MM.1S (cell line): ENCODE results near the gene MYH6.

ENCODE experiments used
- DNase-seq: peaks from one replicate; pipeline ENCODE4 v3.0.0-alpha.2; 2015
- H2AFZ ChIP-seq: fragments of 300-600 bp; sonication (generic); 2 replicates; pipeline ENCODE4 v1.6.0; 2016; ENCODE audit warnings: antibody characterized with exemption, low read length
- H3F3A ChIP-seq: fragments of 300-600 bp; sonication (generic); 2 replicates; pipeline ENCODE4 v1.6.1; 2016; ENCODE audit warnings: mild to moderate bottlenecking, antibody characterized with exemption, low read length, moderate library complexity, mixed read lengths; ENCODE audit not compliant: insufficient read depth
- H3K27ac ChIP-seq: fragments of 300-600 bp; sonication (generic); 2 replicates; pipeline ENCODE4 v1.5.1; 2016; ENCODE audit warnings: mild to moderate bottlenecking, low read length
- H3K27me3 ChIP-seq: fragments of 300-600 bp; sonication (generic); replicated peaks from 2 replicates; pipeline ENCODE4 v1.6.0; 2016; ENCODE audit warnings: low read length; ENCODE audit not compliant: insufficient read depth
- H3K36me3 ChIP-seq: fragments of 300-600 bp; sonication (generic); replicated peaks from 2 replicates; pipeline ENCODE4 v1.6.1; 2016; ENCODE audit warnings: mild to moderate bottlenecking, low read length, mixed read lengths; ENCODE audit not compliant: insufficient read depth
- H3K4me1 ChIP-seq: fragments of 300-600 bp; sonication (generic); 2 replicates; pipeline ENCODE4 v1.6.1; 2016; ENCODE audit warnings: low read length, mixed read lengths
- H3K4me2 ChIP-seq: fragments of 300-600 bp; sonication (generic); 2 replicates; pipeline ENCODE4 v1.6.0; 2016; ENCODE audit warnings: low read depth, low read length
- H3K4me3 ChIP-seq: fragments of 300-600 bp; sonication (generic); 2 replicates; pipeline ENCODE4 v1.5.1; 2016; ENCODE audit warnings: low read length, mixed read lengths
- H3K79me2 ChIP-seq: fragments of 300-600 bp; sonication (generic); 2 replicates; pipeline ENCODE4 v1.6.1; 2016; ENCODE audit warnings: mixed run types, low read length, mixed read lengths
- H3K9ac ChIP-seq: fragments of 300-600 bp; sonication (generic); 2 replicates; pipeline ENCODE4 v1.6.1; 2016; ENCODE audit warnings: low read length, mixed read lengths
- H3K9me2 ChIP-seq: fragments of 300-600 bp; sonication (generic); replicated peaks from 2 replicates; pipeline ENCODE4 v1.6.1; 2016; ENCODE audit warnings: mild to moderate bottlenecking, low read length, mixed read lengths; ENCODE audit not compliant: insufficient read depth
- H3K9me3 ChIP-seq: fragments of 300-600 bp; sonication (generic); replicated peaks from 2 replicates; pipeline ENCODE4 v1.6.1; 2016; ENCODE audit warnings: mild to moderate bottlenecking, low read length, mixed read lengths; ENCODE audit not compliant: insufficient read depth
- H4K20me1 ChIP-seq: fragments of 300-600 bp; sonication (generic); 2 replicates; pipeline ENCODE4 v1.6.1; 2016; ENCODE audit warnings: mild to moderate bottlenecking, low read length, moderate library complexity, mixed read lengths; ENCODE audit not compliant: insufficient read depth
- EZH2 ChIP-seq: fragments of 300-600 bp; sonication (generic); optimal IDR thresholded peaks from 2 replicates; pipeline ENCODE3; 2017; ENCODE audit warnings: low read depth, mild to moderate bottlenecking, antibody characterized with exemption, low read length, mixed read lengths
- EZH2phosphoT487 ChIP-seq: fragments of 300-600 bp; sonication (generic); IDR thresholded peaks from 2 replicates; pipeline ENCODE4 v1.6.1; 2018; ENCODE audit warnings: antibody characterized with exemption, low read length
- TF ChIP-seq, protein P1 (sequence below): fragments of 300-600 bp; sonication (generic); IDR thresholded peaks from 2 replicates; pipeline ENCODE4 v1.5.1; 2016; ENCODE audit warnings: antibody characterized with exemption, low read length, mixed read lengths

Gene MYH6

DNA sequence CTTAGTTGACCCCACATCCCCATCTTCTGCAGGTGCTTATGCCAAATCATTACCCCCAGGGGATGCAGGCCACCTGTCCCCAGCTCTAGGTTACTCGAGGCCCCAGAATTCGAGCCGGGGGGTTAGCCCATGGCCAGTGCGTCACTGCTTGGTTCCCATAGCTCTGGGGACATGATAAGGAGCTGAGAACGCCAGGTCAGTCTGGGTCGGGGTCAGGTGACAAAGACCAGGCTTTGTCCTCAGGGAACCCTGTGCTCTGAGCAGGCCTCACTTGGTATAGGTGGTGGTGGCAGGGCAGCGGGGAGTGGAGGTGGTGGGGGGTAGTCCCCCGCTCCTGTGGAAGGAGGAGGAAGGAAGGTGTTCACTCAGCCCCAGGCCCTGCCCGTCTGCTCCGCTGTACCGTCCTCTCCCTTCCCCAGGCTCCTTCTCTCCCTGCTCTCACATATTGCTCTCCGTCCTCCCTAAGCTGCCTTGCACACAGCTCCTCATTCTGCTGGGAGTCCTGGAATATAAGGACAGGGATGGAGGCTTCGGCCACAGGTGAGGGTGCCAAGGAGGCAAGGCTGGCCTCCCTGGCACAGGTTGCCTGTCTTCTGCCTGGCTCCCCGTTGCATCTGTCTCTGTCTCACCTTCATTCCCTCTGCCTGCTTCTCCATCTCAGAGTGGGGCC is 2.0 kb upstream of the MYH6 start:
- Histone ChIP-seq H3K9ac (no peak overlapping the region), H3K27me3 (peaks cover 46% of the 10 kb centered on the region), H3K9me3 (no peaks in the 10 kb centered on the region), H3K79me2 (no peaks in the 10 kb centered on the region), H3K4me1 (no peaks in the 10 kb centered on the region), H3F3A (no peaks in the 10 kb centered on the region), H4K20me1 (no peaks in the 10 kb centered on the region), H3K4me2 (no peak overlapping the region), H3K36me3 (no peaks in the 10 kb centered on the region), H3K27ac (no peak overlapping the region), H3K9me2 (no peaks in the 10 kb centered on the region), H2AFZ (no peak overlapping the region), H3K4me3 (no peak overlapping the region)
- no peak for DNase-seq
- TF ChIP-seq, protein P1, sequence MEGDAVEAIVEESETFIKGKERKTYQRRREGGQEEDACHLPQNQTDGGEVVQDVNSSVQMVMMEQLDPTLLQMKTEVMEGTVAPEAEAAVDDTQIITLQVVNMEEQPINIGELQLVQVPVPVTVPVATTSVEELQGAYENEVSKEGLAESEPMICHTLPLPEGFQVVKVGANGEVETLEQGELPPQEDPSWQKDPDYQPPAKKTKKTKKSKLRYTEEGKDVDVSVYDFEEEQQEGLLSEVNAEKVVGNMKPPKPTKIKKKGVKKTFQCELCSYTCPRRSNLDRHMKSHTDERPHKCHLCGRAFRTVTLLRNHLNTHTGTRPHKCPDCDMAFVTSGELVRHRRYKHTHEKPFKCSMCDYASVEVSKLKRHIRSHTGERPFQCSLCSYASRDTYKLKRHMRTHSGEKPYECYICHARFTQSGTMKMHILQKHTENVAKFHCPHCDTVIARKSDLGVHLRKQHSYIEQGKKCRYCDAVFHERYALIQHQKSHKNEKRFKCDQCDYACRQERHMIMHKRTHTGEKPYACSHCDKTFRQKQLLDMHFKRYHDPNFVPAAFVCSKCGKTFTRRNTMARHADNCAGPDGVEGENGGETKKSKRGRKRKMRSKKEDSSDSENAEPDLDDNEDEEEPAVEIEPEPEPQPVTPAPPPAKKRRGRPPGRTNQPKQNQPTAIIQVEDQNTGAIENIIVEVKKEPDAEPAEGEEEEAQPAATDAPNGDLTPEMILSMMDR, result no peak
- TF ChIP-seq EZH2phosphoT487, result no peak
- no peak for TF ChIP-seq EZH2

DNA sequence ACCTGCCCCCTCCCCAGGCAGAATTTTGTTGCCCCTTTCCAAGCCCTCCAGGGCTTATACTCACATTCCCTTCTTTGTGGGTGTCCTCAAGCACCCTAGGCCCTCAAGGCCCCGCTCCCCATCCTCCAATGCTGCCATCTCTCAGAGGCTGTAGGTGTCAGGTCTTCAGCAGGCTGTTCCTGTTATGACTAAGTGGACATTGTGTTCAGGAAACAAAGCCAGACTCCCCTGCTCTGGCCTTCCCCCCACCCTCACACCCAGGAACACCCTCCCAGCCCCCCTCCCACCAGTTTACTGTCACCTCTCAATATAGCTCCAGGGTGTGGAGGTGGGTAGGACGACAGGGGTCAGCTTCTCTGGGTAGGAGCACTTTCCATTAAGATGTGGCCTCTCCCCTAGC is 1.4 kb upstream of the MYH6 start:
- no peaks in the 10 kb centered on the region for H3K9me2 ChIP-seq
- H3F3A ChIP-seq, result no peaks in the 10 kb centered on the region
- H3K4me3 ChIP-seq, result no peak overlapping the region
- H3K4me1 ChIP-seq, result no peaks in the 10 kb centered on the region
- no peaks in the 10 kb centered on the region for H3K79me2 ChIP-seq
- H2AFZ ChIP-seq, result no peak overlapping the region
- peaks cover 43% of the 10 kb centered on the region for H3K27me3 ChIP-seq
- TF ChIP-seq EZH2phosphoT487 (no peak), EZH2 (no peak)
- no peaks in the 10 kb centered on the region for H3K9me3 ChIP-seq
- no peak overlapping the region for H3K4me2 ChIP-seq
- H3K27ac ChIP-seq, result no peak overlapping the region
- no peak overlapping the region for H3K9ac ChIP-seq
- no peak for DNase-seq
- no peaks in the 10 kb centered on the region for H3K36me3 ChIP-seq
- H4K20me1 ChIP-seq, result no peaks in the 10 kb centered on the region

DNA sequence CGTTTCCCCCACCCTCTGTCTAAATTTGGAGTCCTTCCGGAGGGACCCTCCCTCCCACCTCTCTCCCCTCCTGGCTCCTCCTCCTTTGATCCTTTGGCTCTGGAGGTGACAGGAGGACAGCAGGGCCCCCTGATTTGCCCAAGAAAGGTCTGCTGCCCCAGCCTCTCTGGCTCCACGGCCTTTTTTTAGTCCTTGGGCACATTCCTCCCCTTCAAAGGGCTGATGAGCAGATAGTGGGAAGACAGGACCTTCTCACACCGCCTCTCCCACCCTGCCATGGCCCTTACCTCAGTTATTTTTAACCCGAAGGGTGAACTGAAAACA is 196 bp upstream of the MYH6 start:
- no peaks in the 10 kb centered on the region for H3K4me1 ChIP-seq
- TF ChIP-seq EZH2 (no peak), EZH2phosphoT487 (no peak)
- TF ChIP-seq, protein P1, result no peak
- no peaks in the 10 kb centered on the region for H3K9me2 ChIP-seq
- no peaks in the 10 kb centered on the region for H3K9me3 ChIP-seq
- H3K9ac ChIP-seq, result no peak overlapping the region
- H3K27me3 ChIP-seq, result peaks cover 50% of the 10 kb centered on the region
- H3K79me2 ChIP-seq, result no peaks in the 10 kb centered on the region
- H3K36me3 ChIP-seq, result no peaks in the 10 kb centered on the region
- no peak overlapping the region for H3K4me3 ChIP-seq
- no peaks in the 10 kb centered on the region for H3F3A ChIP-seq
- H3K27ac ChIP-seq, result no peak overlapping the region
- no peaks in the 10 kb centered on the region for H4K20me1 ChIP-seq
- H2AFZ ChIP-seq, result no peak overlapping the region
- no peak for DNase-seq
- H3K4me2 ChIP-seq, result no peak overlapping the region

DNA sequence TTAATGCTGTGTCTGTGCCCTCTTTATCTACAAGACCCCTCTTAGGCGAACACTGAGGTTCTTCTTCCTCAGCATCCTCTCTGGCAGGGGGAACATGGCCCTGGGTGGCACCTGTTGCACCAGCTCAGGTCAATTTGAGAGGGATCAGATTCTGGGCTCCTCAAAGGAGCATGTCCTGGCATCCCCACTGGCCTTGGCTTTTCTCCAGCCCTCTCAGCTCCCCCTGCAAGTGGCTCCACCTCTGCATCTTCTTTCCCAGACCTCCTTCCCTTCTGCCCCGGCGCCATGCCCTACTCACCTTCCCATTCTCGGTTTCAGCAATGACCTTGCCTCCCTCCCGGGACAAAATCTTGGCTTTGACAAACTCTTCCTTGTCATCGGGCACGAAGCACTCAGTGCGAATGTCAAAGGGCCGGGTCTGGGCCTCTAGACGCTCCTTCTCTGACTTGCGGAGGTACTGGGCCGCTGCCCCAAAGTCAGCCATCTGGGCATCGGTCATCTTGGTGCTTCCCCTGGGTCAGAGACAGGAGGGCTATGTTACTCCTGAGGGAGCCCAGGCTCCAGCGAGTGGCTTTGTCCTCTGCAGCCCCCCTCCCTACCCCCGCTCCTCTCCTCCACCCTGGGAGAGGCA is 1.2 kb downstream of the MYH6 start:
- H3K27me3 ChIP-seq, result peaks cover 38% of the 10 kb centered on the region
- no peak overlapping the region for H3K9ac ChIP-seq
- no peaks in the 10 kb centered on the region for H3F3A ChIP-seq
- no peaks in the 10 kb centered on the region for H3K79me2 ChIP-seq
- no peak overlapping the region for H2AFZ ChIP-seq
- no peaks in the 10 kb centered on the region for H3K4me1 ChIP-seq
- no peak overlapping the region for H3K4me3 ChIP-seq
- no peaks in the 10 kb centered on the region for H3K36me3 ChIP-seq
- H4K20me1 ChIP-seq, result no peaks in the 10 kb centered on the region
- H3K9me2 ChIP-seq, result no peaks in the 10 kb centered on the region
- no peaks in the 10 kb centered on the region for H3K9me3 ChIP-seq
- H3K4me2 ChIP-seq, result no peak overlapping the region
- TF ChIP-seq EZH2phosphoT487 (no peak), EZH2 (no peak)
- TF ChIP-seq, protein P1, result no peak
- no peak for DNase-seq
- H3K27ac ChIP-seq, result no peak overlapping the region
